ENCODE data around the gene TBC1D19. TPM values are rescaled to one million over a fixed set of nuclear protein-coding genes. Genes with fewer than 3 reads are reported as not detected.

TBC1D19 gene
- polyA plus RNA-seq, 1 experiment, result 8.3 TPM

DNA sequence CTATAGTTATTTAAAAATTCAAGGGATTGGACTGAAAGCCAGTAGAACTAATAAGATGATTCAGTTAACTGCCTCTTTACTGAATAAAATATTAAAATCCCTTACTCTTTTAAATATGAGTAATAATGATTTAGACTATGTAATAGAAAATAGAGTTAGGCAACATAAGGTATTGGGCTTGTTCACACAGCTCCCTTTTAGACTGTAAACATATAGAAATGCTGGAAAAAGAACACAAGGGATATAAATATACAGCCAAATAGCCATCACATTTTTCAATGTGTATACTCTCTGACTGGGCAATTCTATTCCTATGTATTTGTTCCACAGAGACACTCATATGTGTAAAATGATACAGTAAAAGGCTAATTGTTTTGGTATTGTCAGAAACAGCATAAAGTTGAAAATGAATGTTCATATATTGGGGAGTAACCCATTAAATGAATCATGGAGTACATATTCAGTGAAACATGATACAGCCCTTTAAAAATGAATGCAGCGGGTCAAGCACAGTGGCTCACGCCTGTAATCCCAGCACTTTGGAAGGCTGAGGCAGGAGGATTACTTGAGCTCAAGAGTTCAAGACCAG lies 129.8 kb downstream of the TBC1D19 start:
- Histone ChIP-seq H3K27me3 (ENCODE audit: control insufficient read depth, insufficient read depth, low read length) (no peaks in the 10 kb centered on the region), H3K4me3 (ENCODE audit: low read depth, low read length) (no peak overlapping the region), H3K36me3 (ENCODE audit: control insufficient read depth, insufficient read depth, low read length) (no peaks in the 10 kb centered on the region)
- ChIA-PET POLR2A (no interaction called here), CTCF (interaction anchor here (0.6 kb wide), 2 partner anchors 379 to 784 kb away, joined by 3 read pairs; no protein-coding TSS in a partner anchor)
- no peak for DNase-seq (ENCODE audit: low read depth)
- TF ChIP-seq, protein P1, sequence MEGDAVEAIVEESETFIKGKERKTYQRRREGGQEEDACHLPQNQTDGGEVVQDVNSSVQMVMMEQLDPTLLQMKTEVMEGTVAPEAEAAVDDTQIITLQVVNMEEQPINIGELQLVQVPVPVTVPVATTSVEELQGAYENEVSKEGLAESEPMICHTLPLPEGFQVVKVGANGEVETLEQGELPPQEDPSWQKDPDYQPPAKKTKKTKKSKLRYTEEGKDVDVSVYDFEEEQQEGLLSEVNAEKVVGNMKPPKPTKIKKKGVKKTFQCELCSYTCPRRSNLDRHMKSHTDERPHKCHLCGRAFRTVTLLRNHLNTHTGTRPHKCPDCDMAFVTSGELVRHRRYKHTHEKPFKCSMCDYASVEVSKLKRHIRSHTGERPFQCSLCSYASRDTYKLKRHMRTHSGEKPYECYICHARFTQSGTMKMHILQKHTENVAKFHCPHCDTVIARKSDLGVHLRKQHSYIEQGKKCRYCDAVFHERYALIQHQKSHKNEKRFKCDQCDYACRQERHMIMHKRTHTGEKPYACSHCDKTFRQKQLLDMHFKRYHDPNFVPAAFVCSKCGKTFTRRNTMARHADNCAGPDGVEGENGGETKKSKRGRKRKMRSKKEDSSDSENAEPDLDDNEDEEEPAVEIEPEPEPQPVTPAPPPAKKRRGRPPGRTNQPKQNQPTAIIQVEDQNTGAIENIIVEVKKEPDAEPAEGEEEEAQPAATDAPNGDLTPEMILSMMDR (IDR thresholded peaks at IDR 0.05; ENCODE audit: insufficient read depth, low read depth, low read length), result no peak

DNA sequence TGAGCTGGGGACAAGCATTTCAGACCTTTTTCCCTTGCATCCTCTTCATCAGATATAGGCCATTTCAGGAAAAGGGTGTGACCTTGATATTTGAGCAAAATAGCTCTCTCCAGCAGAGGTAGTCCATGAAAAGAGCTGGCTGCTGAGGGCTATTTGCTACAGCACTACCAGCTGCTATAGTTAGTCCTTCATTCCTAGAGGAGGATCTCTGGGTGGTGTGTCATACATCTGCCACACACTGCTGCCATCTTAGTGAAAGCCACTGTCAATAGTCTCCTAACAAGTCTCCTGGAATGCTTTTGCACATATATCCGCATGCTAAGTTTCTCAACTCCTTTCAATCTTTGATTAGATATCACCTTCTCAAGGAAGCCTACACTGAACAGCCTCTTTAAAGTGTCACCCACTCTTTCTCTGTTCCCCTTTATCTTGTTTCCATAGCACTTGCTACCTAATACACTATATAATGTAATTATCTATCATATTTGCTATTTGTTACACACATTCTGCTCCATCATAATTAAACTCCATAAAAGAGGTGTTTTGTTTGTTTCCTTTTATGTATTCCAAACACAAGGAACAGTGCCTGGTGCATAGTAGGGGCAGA lies 131.9 kb downstream of the TBC1D19 start:
- Histone ChIP-seq H3K4me3 (ENCODE audit: low read depth, low read length) (no peak overlapping the region), H3K27me3 (ENCODE audit: control insufficient read depth, insufficient read depth, low read length) (no peaks in the 10 kb centered on the region), H3K36me3 (ENCODE audit: control insufficient read depth, insufficient read depth, low read length) (no peaks in the 10 kb centered on the region)
- no peak for DNase-seq (ENCODE audit: low read depth)
- TF ChIP-seq, protein P1 (IDR thresholded peaks at IDR 0.05; ENCODE audit: insufficient read depth, low read depth, low read length), result no peak
- ChIA-PET CTCF (interaction anchor here (1.2 to 1.8 kb wide), 2 partner anchors 257 to 728 kb away, joined by 3 to 4 read pairs; no protein-coding TSS in a partner anchor), POLR2A (no interaction called here)

DNA sequence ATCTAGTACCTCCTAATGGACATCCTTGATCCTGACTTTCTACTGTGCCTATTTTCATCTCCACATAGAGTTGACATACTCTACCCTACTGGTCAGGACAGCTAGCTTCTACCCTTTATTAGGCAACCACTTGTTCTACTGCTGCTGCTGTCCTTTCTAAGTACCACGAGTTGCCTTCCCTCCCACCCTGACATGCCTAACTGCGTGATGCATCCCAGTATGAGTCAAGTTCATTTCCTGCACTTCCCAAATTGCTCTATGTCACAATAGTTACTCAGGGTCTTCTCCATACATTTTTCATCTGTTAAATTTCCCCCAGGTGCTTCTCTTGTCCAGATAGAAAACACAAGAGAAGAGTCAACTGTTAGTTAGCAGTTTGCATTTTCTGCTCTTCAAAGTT lies 133.4 kb downstream of the TBC1D19 start:
- Histone ChIP-seq H3K27me3 (ENCODE audit: control insufficient read depth, insufficient read depth, low read length) (no peaks in the 10 kb centered on the region), H3K4me3 (ENCODE audit: low read depth, low read length) (no peak overlapping the region), H3K36me3 (ENCODE audit: control insufficient read depth, insufficient read depth, low read length) (no peaks in the 10 kb centered on the region)
- ChIA-PET POLR2A (no interaction called here), CTCF (interaction anchor here (1.8 to 8.1 kb wide), 2 partner anchors 258 to 729 kb away, joined by 4 to 64 read pairs; no protein-coding TSS in a partner anchor)
- TF ChIP-seq, protein P1 (IDR thresholded peaks at IDR 0.05; ENCODE audit: insufficient read depth, low read depth, low read length), result no peak
- peak; percentile 53 for DNase-seq (ENCODE audit: low read depth)

DNA sequence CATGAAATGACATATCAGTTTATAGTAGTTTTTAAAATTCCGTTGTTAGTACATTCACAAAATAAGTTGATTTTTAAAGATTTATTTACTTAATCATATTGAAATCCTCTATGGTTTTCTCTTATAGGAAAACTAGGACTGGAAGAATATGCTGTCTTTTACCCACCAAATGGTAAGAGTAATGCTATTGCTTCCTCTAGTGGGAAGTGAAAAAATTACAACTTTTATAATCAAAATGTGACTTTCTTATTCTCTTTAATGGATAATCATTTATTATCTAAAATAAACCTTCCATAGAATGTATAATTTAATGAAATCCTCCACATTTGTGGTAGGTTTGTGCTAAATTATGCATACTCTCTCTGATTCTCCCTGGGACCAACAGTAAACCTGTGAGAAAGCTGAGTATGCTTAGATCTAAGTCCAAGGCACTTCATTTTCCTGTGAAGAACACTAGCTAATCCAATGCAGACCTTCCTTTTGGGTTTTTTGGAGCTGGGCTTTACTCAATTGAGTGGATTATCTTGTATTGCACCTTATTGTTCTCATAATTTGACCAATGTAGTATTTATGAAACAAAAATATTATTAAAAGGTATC lies 136.2 kb downstream of the TBC1D19 start:
- ChIA-PET CTCF (interaction anchor here (0.6 to 8.1 kb wide), 13 partner anchors 10 to 732 kb away, joined by 3 to 64 read pairs (median 4); partner anchors contain the start of gene STIM2), POLR2A (no interaction called here)
- H3K4me3 ChIP-seq (ENCODE audit: low read depth, low read length), result no peak overlapping the region
- no peak for DNase-seq (ENCODE audit: low read depth)
- TF ChIP-seq, protein P1 (IDR thresholded peaks at IDR 0.05; ENCODE audit: insufficient read depth, low read depth, low read length), result peak; percentile 70
- H3K36me3 ChIP-seq (ENCODE audit: control insufficient read depth, insufficient read depth, low read length), result 0 out of 2 replicates have a peak, but pooled peaks cover 1% of the 10 kb centered on the region
- H3K27me3 ChIP-seq (ENCODE audit: control insufficient read depth, insufficient read depth, low read length), result no peaks in the 10 kb centered on the region

DNA sequence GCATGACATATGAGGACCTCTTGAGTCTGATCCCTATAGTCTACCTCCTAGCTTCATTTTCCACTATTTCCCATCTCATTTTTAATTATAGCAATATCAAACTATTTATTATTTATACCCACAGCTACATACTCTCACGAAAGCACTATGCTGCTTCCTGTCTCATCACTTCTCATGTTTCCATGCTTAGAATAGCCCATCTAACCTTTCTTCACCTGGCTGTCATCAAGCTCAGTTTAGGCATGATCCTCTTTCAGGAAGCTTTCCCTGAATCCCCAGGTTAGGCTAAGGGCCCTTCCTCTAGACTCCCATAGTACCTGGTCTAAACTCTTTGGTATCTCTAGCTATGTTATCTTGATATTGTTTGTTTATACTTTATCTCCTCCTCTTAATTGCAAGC lies 137.8 kb downstream of the TBC1D19 start:
- Histone ChIP-seq H3K4me3 (ENCODE audit: low read depth, low read length) (no peak overlapping the region), H3K27me3 (ENCODE audit: control insufficient read depth, insufficient read depth, low read length) (no peaks in the 10 kb centered on the region), H3K36me3 (ENCODE audit: control insufficient read depth, insufficient read depth, low read length) (0 out of 2 replicates have a peak, but pooled peaks cover 1% of the 10 kb centered on the region)
- ChIA-PET POLR2A (no interaction called here), CTCF (interaction anchor here (1.0 to 8.1 kb wide), 7 partner anchors 11 to 733 kb away, joined by 3 to 64 read pairs (median 5); no protein-coding TSS in a partner anchor)
- TF ChIP-seq, protein P1 (IDR thresholded peaks at IDR 0.05; ENCODE audit: insufficient read depth, low read depth, low read length), result no peak
- no peak for DNase-seq (ENCODE audit: low read depth)
